Measurements from ENCODE around the gene NOS3. TPM values are rescaled to one million over a fixed set of nuclear protein-coding genes. Genes with fewer than 3 reads are reported as not detected.

Gene NOS3
- total and polyA plus RNA-seq, 9 of the 15 experiments (the other 6 are each of a cell fraction or from before 2014, with no cell fraction given): 1.1 to 121 (median 23.6) TPM

- TF ChIP-seq NEUROD1 (IDR thresholded peaks at IDR 0.05; ENCODE audit: borderline replicate concordance, low read depth, low read length, partially characterized antibody) (peak; percentile 68), IRF2 (CRISPR knock-in tag; IDR thresholded peaks at IDR 0.05) (no peak), KAT2B (IDR thresholded peaks at IDR 0.05; ENCODE audit: low read depth, low read length) (no peak), PHF20 (IDR thresholded peaks at IDR 0.05; ENCODE audit: partially characterized antibody) (peak; percentile 65), ZNF133 (CRISPR knock-in tag; IDR thresholded peaks at IDR 0.05) (no peak), ZFPM2 (CRISPR knock-in tag; IDR thresholded peaks at IDR 0.05) (no peak; the same call in 1 of the 2 replicates), ZNF75A (CRISPR knock-in tag; IDR thresholded peaks at IDR 0.05) (0 out of 2 replicates have a peak, but pooled peaks have one; percentile 62), TAL1 (IDR thresholded peaks at IDR 0.05) (peak; percentile 83), HNRNPLL (IDR thresholded peaks at IDR 0.05; ENCODE audit: low read depth, low read length, poor library complexity, severe bottlenecking) (no peak), ZNF217 (CRISPR knock-in tag; IDR thresholded peaks at IDR 0.05) (no peak), SMARCA5 (IDR thresholded peaks at IDR 0.05) (no peak), ZNF408 (CRISPR knock-in tag; IDR thresholded peaks at IDR 0.05; ENCODE audit: low read depth) (no peak), NR4A1 (CRISPR knock-in tag; IDR thresholded peaks at IDR 0.05) (peak; percentile 94), NR4A1 (tag; IDR thresholded peaks at IDR 0.05) (peak; percentile 91), GMEB1 (CRISPR knock-in tag; IDR thresholded peaks at IDR 0.05) (peak; percentile 39; the same call in 1 of the 2 replicates), E2F8 (IDR thresholded peaks at IDR 0.05; ENCODE audit: low read depth, partially characterized antibody) (no peak), PURB (CRISPR knock-in tag; IDR thresholded peaks at IDR 0.05; ENCODE audit: low read depth) (no peak), SIRT6 (IDR thresholded peaks at IDR 0.05; ENCODE audit: low read depth, low read length) (no peak), ZMIZ1 (IDR thresholded peaks at IDR 0.05; ENCODE audit: low read depth in 2 of 2, low read length in 2 of 2) (peak in 1 of 2 experiments; percentile 82; a peak in 2 of 4 replicates), RCOR1 (IDR thresholded peaks at IDR 0.05; ENCODE audit: borderline replicate concordance in 1 of 2, low read depth in 2 of 2, low read length in 2 of 2) (peak; percentile 100), ZNF586 (CRISPR knock-in tag; conservative IDR thresholded peaks at IDR 0.05) (no peak), MED1 (CRISPR knock-in tag; IDR thresholded peaks at IDR 0.05; ENCODE audit: borderline replicate concordance) (no peak)
Observed at GRCh38 chr7:150994141-150994837, 3.5 kb downstream of the NOS3 start (continued).

Measured in K562 (cell line).